Measurements from ENCODE around the gene ITGAV.

ITGAV gene

DNA sequence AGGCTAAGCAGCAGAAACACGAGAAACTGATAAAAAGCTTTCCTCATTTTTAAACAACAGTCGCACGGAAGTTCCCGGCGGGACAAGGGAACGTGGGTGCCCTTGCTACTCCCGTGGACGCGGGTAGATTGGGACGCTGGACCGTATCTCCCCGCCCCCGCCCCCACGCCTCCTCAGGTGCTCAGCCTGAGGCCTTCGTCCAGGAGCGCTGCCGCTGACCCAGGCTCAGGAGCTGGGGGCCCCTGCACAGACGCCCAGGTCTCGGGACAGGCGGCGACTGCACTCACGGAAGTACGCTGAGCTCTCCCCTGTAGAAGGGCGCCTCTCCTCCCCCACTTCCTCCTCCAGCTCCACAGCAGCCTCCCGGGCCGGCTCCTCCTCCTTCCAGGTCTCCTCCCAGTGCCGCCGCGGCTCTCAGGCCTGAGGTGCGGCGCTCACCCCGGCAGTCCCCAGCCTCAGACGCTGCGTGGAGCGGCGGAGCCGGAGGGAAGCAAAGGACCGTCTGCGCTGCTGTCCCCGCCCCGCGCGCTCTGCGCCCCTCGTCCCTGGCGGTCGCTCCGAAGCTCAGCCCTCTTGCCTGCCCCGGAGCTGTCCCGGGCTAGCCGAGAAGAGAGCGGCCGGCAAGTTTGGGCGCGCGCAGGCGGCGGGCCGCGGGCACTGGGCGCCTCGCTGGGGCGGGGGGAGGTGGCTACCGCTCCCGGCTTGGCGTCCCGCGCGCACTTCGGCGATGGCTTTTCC, at the start of gene ITGAV:
Gene ITGAV, plus strand, starts transcription at position 445 of the 738 bp plus-strand sequence. Its CDS starts 283 bp downstream, at position 728.
- Histone ChIP-seq H3K4me3 (ENCODE audit: low read depth, low read length) (peak within 1 kb of the TSS; percentile 68), H3K4me1 (ENCODE audit: control insufficient read depth, insufficient read depth, low read length) (0 out of 2 replicates have a peak, but pooled peaks cover 2% of the 10 kb centered on the region), H3K9me3 (ENCODE audit: control insufficient read depth, insufficient read depth, low read depth, low read length) (no peaks in the 10 kb centered on the region), H3K36me3 (ENCODE audit: control insufficient read depth in 2 of 2, insufficient read depth in 1 of 2, low read length in 2 of 2) (no peaks in the 10 kb centered on the region), H3K27ac (ENCODE audit: extremely low read depth, low read depth, low read length) (peak within 1 kb of the TSS; percentile 93)
- POLR2A ChIA-PET: interaction anchor here (0.6 to 2.8 kb wide), 26 partner anchors 9 to 167 kb away, joined by 3 to 40 read pairs (median 4); partner anchors contain the start of gene ZC3H15
- CTCF ChIA-PET: interaction anchor here (0.5 to 1.4 kb wide), 8 partner anchors 15 to 1422 kb away, joined by 3 to 4 read pairs (median 3); no protein-coding TSS in a partner anchor
- no peak for TF ChIP-seq ZNF433 (tag by site-specific recombination; IDR thresholded peaks at IDR 0.05; ENCODE audit: low read depth)
- no peak for TF ChIP-seq TCF7L2 (IDR thresholded peaks at IDR 0.05; ENCODE audit: borderline replicate concordance, low read depth, low read length)
- no peak for TF ChIP-seq SALL2 (tag by site-specific recombination; IDR thresholded peaks at IDR 0.05; ENCODE audit: borderline replicate concordance)
- no peak for TF ChIP-seq ZNF785 (tag by site-specific recombination; IDR thresholded peaks at IDR 0.05)
- no peak for TF ChIP-seq ZNF302 (tag by site-specific recombination; IDR thresholded peaks at IDR 0.05; ENCODE audit: low read depth)
- TF ChIP-seq ZNF184 (tag by site-specific recombination; IDR thresholded peaks at IDR 0.05): no peak
- TF ChIP-seq, protein P1, sequence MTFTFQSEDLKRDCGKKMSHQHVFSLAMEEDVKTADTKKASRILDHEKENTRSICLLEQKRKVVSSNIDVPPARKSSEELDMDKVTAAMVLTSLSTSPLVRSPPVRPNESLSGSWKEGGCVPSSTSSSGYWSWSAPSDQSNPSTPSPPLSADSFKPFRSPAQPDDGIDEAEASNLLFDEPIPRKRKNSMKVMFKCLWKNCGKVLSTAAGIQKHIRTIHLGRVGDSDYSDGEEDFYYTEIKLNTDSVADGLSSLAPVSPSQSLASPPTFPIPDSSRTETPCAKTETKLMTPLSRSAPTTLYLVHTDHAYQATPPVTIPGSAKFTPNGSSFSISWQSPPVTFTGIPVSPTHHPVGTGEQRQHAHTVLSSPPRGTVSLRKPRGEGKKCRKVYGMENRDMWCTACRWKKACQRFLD (tag by site-specific recombination; IDR thresholded peaks at IDR 0.05): no peak
- TF ChIP-seq OSR2 (tag by site-specific recombination; IDR thresholded peaks at IDR 0.05): 0 out of 2 replicates have a peak, but pooled peaks have one; percentile 21
- peak; percentile 69 for TF ChIP-seq ZNF335 (tag by site-specific recombination; conservative IDR thresholded peaks at IDR 0.05)
- no peak for TF ChIP-seq ZNF426 (tag by site-specific recombination; IDR thresholded peaks at IDR 0.05)
- no peak for TF ChIP-seq ZNF624 (tag by site-specific recombination; IDR thresholded peaks at IDR 0.05)
- TF ChIP-seq ZNF544 (tag by site-specific recombination; IDR thresholded peaks at IDR 0.05): no peak
- no peak for TF ChIP-seq ZNF776 (tag by site-specific recombination; IDR thresholded peaks at IDR 0.05; ENCODE audit: borderline replicate concordance)
- TF ChIP-seq ZNF530 (tag by site-specific recombination; IDR thresholded peaks at IDR 0.05; ENCODE audit: low read depth): no peak
- TF ChIP-seq HOXC10 (CRISPR knock-in tag; IDR thresholded peaks at IDR 0.05): no peak
- TF ChIP-seq IKZF3 (tag by site-specific recombination; IDR thresholded peaks at IDR 0.05): peak; percentile 57; the same call in 1 of the 2 replicates
- TF ChIP-seq ZEB2 (tag by site-specific recombination; IDR thresholded peaks at IDR 0.05): peak; percentile 60
- peak; percentile 79 for TF ChIP-seq ZFHX2 (tag by site-specific recombination; conservative IDR thresholded peaks at IDR 0.05)
- TF ChIP-seq ZNF768 (tag by site-specific recombination; IDR thresholded peaks at IDR 0.05): no peak
- TF ChIP-seq ZNF621 (tag by site-specific recombination; IDR thresholded peaks at IDR 0.05): no peak
- 0 out of 2 replicates have a peak, but pooled peaks have one; percentile 29 for TF ChIP-seq ZNF2 (tag by site-specific recombination; IDR thresholded peaks at IDR 0.05)
- TF ChIP-seq ZNF521 (tag by site-specific recombination; IDR thresholded peaks at IDR 0.05): no peak
- TF ChIP-seq ZSCAN23 (tag by site-specific recombination; IDR thresholded peaks at IDR 0.05): no peak
- no peak for TF ChIP-seq ZNF473 (tag by site-specific recombination; IDR thresholded peaks at IDR 0.05)
- TF ChIP-seq, protein P2, sequence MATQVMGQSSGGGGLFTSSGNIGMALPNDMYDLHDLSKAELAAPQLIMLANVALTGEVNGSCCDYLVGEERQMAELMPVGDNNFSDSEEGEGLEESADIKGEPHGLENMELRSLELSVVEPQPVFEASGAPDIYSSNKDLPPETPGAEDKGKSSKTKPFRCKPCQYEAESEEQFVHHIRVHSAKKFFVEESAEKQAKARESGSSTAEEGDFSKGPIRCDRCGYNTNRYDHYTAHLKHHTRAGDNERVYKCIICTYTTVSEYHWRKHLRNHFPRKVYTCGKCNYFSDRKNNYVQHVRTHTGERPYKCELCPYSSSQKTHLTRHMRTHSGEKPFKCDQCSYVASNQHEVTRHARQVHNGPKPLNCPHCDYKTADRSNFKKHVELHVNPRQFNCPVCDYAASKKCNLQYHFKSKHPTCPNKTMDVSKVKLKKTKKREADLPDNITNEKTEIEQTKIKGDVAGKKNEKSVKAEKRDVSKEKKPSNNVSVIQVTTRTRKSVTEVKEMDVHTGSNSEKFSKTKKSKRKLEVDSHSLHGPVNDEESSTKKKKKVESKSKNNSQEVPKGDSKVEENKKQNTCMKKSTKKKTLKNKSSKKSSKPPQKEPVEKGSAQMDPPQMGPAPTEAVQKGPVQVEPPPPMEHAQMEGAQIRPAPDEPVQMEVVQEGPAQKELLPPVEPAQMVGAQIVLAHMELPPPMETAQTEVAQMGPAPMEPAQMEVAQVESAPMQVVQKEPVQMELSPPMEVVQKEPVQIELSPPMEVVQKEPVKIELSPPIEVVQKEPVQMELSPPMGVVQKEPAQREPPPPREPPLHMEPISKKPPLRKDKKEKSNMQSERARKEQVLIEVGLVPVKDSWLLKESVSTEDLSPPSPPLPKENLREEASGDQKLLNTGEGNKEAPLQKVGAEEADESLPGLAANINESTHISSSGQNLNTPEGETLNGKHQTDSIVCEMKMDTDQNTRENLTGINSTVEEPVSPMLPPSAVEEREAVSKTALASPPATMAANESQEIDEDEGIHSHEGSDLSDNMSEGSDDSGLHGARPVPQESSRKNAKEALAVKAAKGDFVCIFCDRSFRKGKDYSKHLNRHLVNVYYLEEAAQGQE (tag by site-specific recombination; IDR thresholded peaks at IDR 0.05): peak; percentile 67
- TF ChIP-seq, protein P3, sequence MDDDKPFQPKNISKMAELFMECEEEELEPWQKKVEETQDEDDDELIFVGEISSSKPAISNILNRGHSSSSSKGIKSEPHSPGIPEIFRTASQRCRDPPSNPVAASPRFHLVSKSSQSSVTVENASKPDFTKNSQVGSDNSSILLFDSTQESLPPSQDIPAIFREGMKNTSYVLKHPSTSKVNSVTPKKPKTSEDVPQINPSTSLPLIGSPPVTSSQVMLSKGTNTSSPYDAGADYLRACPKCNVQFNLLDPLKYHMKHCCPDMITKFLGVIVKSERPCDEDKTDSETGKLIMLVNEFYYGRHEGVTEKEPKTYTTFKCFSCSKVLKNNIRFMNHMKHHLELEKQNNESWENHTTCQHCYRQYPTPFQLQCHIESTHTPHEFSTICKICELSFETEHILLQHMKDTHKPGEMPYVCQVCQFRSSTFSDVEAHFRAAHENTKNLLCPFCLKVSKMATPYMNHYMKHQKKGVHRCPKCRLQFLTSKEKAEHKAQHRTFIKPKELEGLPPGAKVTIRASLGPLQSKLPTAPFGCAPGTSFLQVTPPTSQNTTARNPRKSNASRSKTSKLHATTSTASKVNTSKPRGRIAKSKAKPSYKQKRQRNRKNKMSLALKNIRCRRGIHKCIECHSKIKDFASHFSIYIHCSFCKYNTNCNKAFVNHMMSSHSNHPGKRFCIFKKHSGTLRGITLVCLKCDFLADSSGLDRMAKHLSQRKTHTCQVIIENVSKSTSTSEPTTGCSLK (tag by site-specific recombination; IDR thresholded peaks at IDR 0.05): no peak
- TF ChIP-seq ZNF311 (tag by site-specific recombination; IDR thresholded peaks at IDR 0.05; ENCODE audit: borderline replicate concordance): no peak
- TF ChIP-seq, protein P4, sequence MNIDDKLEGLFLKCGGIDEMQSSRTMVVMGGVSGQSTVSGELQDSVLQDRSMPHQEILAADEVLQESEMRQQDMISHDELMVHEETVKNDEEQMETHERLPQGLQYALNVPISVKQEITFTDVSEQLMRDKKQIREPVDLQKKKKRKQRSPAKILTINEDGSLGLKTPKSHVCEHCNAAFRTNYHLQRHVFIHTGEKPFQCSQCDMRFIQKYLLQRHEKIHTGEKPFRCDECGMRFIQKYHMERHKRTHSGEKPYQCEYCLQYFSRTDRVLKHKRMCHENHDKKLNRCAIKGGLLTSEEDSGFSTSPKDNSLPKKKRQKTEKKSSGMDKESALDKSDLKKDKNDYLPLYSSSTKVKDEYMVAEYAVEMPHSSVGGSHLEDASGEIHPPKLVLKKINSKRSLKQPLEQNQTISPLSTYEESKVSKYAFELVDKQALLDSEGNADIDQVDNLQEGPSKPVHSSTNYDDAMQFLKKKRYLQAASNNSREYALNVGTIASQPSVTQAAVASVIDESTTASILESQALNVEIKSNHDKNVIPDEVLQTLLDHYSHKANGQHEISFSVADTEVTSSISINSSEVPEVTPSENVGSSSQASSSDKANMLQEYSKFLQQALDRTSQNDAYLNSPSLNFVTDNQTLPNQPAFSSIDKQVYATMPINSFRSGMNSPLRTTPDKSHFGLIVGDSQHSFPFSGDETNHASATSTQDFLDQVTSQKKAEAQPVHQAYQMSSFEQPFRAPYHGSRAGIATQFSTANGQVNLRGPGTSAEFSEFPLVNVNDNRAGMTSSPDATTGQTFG (tag by site-specific recombination; IDR thresholded peaks at IDR 0.05; ENCODE audit: borderline replicate concordance): no peak
- TF ChIP-seq EGR2 (tag by site-specific recombination; IDR thresholded peaks at IDR 0.05; ENCODE audit: low read depth): peak; percentile 69

Data from HEK293 (cell line).